HT-29 (cell line): Measurements from ENCODE around the gene SYNE2. TPM values are rescaled to one million over a fixed set of nuclear protein-coding genes. Genes with fewer than 3 reads are reported as not detected.

Experiments used
- DNase-seq: peaks from one replicate; pipeline ENCODE4 v3.0.0-alpha.2; 2015; ENCODE audit warnings: low spot score
- total RNA-seq: library from RNA; depleted of rRNA; stranded (reverse); fragments of >200 nt; shearing (Covaris generic); gene quantifications from 2 replicates; pipeline ENCODE4 v1.2.3, GENCODE V29; 2014

SYNE2 gene
- total RNA-seq, 1 experiment from 2014 or later = 96.2 TPM

GRCh38 chr14:64217308-64217707, 364.5 kb downstream of the SYNE2 start:
- no peak for DNase-seq

- DNase-seq = no peak
Observed at GRCh38 chr14:64217834-64218233, 365.0 kb downstream of the SYNE2 start.

- no peak for DNase-seq
Observed at GRCh38 chr14:64218344-64219240, 365.8 kb downstream of the SYNE2 start.

- no peak for DNase-seq
Observed at GRCh38 chr14:64220056-64220455, 367.3 kb downstream of the SYNE2 start.

GRCh38 chr14:64220466-64220865, 367.7 kb downstream of the SYNE2 start:
- DNase-seq = no peak

- no peak for DNase-seq
Observed at GRCh38 chr14:64221391-64222003, 368.7 kb downstream of the SYNE2 start.

GRCh38 chr14:64225151-64225757, 372.4 kb downstream of the SYNE2 start:
- DNase-seq = no peak

- DNase-seq = no peak
Observed at GRCh38 chr14:64227856-64228255, 375.1 kb downstream of the SYNE2 start.

GRCh38 chr14:64229489-64229888, 376.7 kb downstream of the SYNE2 start:
- no peak for DNase-seq

- DNase-seq = no peak
Observed at GRCh38 chr14:64232095-64232838, 379.5 kb downstream of the SYNE2 start.

- DNase-seq = no peak
Observed at GRCh38 chr14:64232944-64233343, 380.1 kb downstream of the SYNE2 start.

GRCh38 chr14:64233531-64234190, 380.9 kb downstream of the SYNE2 start:
- no peak for DNase-seq

- peak; percentile 25 for DNase-seq
Observed at GRCh38 chr14:64234877-64235651, 382.3 kb downstream of the SYNE2 start.

- DNase-seq = no peak
Observed at GRCh38 chr14:64235652-64236640, 383.1 kb downstream of the SYNE2 start.

- no peak for DNase-seq
Observed at GRCh38 chr14:64238049-64238448, 385.2 kb downstream of the SYNE2 start.

- no peak for DNase-seq
Observed at GRCh38 chr14:64238631-64239030, 385.8 kb downstream of the SYNE2 start.

GRCh38 chr14:64244279-64244678, 391.5 kb downstream of the SYNE2 start:
- DNase-seq = no peak

GRCh38 chr14:64245491-64245890, 392.7 kb downstream of the SYNE2 start:
- DNase-seq = no peak

- DNase-seq = no peak
Observed at GRCh38 chr14:64246688-64247087, 393.9 kb downstream of the SYNE2 start.
